ENCODE results near the gene MORN5.
"Not testable (repeated sequence)": the region's sequence is repeated elsewhere in the genome, so short reads cannot be mapped to it uniquely, and the experiment has no call there.

Gene MORN5

DNA sequence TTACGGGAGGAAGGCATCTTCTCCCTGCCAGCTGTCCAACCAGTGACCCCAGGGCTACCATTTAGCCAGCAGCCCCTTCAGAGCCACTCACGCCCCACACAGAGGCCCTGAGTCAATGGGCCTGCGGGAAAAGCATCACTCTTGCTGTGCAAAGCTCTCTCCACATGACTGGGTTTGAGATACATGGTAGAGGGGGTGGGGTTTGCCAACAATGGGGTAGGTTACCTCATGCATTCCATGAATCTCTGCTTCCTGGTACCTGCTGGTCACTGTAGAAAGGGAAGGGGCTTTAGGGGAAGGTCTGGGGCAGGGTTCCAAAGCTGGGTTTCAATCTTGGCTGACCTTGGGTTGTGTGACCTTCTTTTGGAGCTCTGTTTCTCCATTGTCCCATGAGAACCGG is 43.7 kb upstream of the MORN5 start:
- no peak for TF ChIP-seq CTCF (IDR thresholded peaks at IDR 0.05; ENCODE audit: low read depth, low read length)
- DNase-seq (ENCODE audit: extremely low read depth, low read depth) = no peak

- no peak for DNase-seq (ENCODE audit: extremely low read depth, low read depth)
- no peak for TF ChIP-seq CTCF (IDR thresholded peaks at IDR 0.05; ENCODE audit: low read depth, low read length)
These were observed 43.1 kb upstream of the MORN5 start for GRCh38 chr9:122116448-122117173.

- not testable (repeated sequence) for DNase-seq (ENCODE audit: extremely low read depth, low read depth)
These were observed 42.5 kb upstream of the MORN5 start for GRCh38 chr9:122117241-122117640.

DNA sequence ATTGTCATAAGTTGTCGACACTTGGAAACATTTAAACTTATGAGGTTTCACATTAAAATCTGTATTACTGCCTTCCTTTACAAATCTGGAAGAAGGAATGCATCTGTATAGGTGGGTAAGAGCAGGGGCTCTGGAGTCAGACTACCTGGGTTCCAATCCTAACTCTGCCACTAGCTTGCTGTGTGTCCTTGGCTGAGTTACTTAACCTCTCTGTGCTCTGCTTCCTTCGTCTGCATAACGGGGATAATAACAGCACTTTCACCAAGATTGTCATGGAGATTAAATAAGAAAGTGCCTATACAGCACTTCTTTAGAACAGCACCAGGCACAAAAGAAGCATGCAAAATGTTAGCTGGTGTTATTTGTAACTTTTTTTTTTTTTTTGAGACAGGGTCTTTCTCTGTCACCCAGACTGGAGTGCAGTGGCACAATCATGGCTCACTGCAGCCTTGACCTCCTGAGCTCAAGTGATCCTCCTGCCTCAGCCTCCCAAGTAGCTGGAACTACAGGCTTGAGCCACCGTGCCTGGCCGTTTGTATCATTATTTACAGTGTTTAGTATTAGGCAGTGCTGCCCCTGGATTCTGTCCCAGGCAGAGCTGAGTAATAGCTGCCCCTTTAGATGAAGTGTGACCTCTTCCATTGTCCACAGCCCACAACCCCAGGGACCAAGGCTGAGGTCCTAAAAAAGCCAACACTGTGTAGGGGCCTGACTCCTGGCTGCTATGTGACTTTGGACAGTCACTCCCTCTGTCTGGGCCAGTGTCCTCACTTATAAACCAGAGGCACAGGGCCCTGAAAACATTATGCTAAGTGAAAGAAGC is 41.2 kb upstream of the MORN5 start:
- DNase-seq (ENCODE audit: extremely low read depth, low read depth) = no peak
- no peak for TF ChIP-seq CTCF (IDR thresholded peaks at IDR 0.05; ENCODE audit: low read depth, low read length)

DNA sequence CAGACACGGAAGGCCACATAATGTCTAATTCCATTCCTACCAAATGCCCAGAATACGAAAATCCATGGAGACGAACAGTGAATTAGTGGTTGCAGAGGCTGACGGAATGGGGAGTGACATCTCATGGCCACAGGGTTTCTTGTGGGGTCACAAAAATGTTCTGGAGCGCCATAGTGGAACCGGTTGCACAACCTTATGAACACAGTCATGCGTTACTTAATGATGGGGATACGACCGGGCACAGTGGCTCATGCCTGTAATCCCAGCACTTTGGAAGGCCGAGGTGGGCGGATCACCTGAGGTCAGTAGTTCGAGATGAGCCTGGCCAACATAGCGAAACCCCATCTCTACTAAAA is 40.6 kb upstream of the MORN5 start:
- DNase-seq (ENCODE audit: extremely low read depth, low read depth) = no peak
- no peak for TF ChIP-seq CTCF (IDR thresholded peaks at IDR 0.05; ENCODE audit: low read depth, low read length)

GRCh38 chr9:122119721-122120120 is 40.0 kb upstream of the MORN5 start:
- no peak for DNase-seq (ENCODE audit: extremely low read depth, low read depth)
- TF ChIP-seq CTCF (IDR thresholded peaks at IDR 0.05; ENCODE audit: low read depth, low read length) = no peak

- TF ChIP-seq CTCF (IDR thresholded peaks at IDR 0.05; ENCODE audit: low read depth, low read length) = no peak
- no peak for DNase-seq (ENCODE audit: extremely low read depth, low read depth)
These were observed 39.2 kb upstream of the MORN5 start for GRCh38 chr9:122120316-122121071.

Data from AG09319 (cell line).